ENCODE measurements around the gene CREB5.
A peak's percentile ranks its signal among the peaks of the same experiment; 100 is the strongest.

The CREB5 gene

DNA sequence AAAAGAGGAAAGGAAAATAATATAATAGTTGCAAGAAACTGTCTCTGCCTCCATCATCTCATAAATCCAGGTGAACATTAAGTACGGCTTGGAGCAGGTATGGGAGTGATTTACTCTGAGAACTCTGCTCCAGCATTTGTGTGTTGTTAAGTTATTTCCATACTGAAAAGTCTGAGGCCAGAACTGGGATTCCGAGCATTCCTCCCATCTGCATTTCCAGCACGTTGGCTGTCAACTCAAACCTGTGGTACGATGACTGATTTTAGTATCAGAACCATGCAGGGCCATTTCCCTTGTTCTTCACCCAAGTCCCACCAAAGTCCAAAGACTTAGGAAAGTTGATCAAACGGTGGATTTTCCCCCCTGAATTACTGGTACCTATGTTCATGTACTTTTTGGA, 104.9 kb downstream of the CREB5 start:
- DNase-seq, result no peak

DNA sequence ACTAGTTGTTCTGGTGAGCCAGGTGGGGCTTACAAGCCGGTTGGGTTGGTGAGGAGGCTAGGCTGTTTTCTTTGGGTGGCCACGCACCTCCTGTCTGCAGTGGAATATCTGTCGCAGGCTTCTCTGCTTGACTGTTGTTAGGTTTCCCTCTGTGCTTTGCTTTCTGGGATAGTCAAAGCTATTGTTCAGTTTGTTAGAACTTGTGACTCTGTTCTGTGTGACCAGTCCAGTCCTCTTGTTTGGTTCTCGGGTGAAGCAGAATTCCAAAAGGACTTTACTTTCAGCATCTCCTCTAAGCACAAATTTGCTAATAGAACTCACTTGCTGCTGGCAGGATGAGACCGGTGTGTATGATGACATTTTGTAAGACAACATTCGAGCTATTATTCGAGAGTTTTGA, 105.3 kb downstream of the CREB5 start:
- DNase-seq, result no peak

DNA sequence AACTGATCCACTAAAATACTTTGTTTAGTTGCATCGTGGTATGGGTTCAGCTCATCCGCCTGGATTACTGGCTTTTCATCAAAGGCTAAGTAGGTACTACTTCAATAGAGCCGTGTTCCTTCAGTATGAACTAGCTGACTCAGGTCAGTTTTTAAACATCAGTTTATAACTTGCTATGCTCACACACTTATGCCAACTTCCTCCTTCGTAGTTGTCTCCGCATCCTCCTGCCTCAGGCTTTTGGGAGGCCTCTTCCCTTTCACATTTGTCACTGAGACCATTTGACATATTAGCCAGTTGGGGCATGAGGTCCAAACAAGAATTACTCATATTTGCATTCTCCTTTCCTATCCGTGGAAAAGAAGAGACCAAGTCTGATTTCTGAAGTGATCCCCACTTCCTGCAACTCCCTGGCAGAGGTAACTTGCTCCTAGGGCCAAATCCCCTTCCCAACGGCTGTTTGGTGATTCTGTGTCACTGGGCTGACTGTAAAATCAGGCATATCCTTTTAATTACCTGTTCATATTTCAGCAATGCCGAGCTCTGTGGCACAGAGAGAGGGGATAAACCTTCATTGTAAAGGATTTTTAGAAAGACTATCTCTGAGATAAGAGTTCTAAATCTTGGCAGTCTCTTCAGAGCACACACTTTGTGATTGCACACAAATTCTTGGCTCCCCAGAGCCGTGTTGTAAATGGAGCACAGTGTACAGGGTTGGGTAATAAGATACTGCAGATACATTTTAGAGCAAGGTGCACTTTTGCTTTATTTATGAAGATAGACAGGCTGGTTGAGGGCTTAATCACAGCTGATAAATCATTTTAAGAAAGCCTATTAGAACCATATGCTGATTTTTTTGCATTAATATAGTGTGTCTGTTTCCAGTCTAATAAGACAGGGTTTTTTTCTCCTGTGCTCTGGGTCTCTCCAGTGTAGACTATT, 108.0 kb downstream of the CREB5 start:
- no peak for DNase-seq

DNA sequence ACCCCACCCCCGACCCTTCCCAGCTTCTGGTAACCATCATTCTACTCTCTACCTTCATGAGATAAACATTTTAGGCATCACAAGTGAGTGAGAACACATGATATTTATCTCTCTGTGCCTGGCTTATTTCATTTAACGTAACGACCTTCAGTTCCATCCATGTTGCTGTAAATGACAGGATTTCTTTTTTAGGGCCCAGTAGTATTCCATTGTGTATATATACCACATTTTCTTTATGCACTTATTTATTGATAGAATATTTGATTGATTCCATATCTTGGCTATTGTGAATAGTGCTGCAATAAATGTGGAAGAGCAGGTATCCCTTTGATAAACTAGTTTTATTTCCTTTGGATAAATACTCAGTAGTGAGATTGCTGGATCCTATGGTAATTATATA, 112.7 kb downstream of the CREB5 start:
- no peak for DNase-seq

DNA sequence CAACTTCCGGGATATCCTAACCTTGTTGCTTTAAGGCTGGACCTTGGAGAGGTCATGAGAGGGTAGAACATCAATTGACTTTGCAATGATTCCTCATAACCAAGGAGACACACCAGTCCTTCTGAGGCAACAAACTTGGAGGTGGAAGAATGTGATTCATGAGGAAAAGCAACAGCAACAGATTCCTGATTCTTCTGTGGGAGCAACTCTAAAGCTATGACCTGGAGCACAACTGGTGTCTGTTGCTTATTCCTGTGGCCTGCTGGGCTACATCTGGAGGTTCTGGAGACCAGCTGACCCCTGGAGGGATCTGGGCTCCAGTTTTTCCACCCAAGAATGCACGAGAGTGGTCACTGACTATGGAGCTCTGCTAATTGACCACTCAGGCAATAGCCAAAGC, 116.6 kb downstream of the CREB5 start:
- DNase-seq, result no peak

DNA sequence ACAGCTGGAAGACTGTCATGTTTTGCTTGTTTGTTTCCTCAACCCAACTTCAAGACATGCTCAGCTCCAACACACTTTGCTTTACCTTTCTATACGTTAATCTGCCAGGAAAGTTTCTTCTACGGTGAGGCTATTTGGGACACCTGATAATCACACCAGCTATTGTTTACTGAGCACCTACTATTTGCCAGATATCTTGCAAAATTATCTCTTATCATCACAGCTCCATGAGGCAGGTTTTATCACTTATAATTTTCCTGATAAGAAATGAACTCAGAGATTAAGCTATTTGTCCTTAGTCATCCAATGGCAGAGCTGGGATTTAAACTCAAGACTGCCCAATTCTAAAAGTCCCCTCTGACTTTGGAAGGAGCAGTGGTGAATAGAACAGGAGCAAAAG, 117.4 kb downstream of the CREB5 start:
- no peak for DNase-seq

DNA sequence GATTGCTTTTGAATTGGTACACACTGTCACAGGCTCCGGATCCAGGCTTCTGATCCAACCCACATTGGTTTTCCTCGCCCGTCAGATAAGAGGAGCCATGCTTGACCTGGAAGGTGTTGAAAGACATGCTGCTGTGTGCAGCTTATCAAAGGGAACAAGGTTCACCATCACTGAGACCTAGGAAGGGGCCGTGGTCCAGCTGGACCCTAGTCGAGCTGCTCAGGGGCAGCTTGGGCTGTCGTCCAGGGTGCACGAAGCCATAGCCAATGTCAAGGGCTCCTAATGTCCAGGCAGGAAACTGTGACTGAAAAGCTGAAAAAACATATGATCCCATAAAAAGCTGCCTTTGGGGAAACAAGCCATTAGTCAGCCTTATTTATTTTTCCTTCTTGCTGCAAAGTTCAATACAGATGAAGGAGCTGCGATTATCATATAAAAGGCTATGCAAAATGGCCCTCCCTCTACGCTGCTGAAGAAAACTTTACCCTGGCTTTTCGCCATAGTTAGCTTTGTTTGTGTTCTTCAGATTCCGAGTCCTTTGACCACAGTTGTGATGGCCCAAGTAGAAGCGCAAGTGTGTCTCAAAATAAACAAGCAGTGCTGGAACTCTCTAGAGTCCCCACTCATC, 118.0 kb downstream of the CREB5 start:
- DNase-seq, result no peak

DNA sequence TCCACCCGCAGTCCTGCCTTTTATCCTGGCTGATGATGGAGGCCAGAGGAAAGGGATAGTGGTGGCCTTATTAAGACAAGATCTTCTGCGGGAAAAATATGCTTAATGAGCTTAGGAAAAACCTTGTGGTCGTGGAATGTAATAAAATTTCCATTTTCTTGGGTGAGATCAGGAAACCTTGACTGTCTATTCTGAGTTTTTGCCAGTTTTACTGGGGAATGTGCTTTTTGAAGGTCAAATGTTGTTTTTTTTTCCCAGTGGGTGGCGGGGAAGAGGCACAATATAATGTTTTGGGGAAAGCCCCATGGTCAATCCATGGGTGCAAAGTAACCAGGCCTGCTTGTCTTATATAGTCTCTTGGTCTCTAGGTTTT, 118.5 kb downstream of the CREB5 start:
- no peak for DNase-seq

DNA sequence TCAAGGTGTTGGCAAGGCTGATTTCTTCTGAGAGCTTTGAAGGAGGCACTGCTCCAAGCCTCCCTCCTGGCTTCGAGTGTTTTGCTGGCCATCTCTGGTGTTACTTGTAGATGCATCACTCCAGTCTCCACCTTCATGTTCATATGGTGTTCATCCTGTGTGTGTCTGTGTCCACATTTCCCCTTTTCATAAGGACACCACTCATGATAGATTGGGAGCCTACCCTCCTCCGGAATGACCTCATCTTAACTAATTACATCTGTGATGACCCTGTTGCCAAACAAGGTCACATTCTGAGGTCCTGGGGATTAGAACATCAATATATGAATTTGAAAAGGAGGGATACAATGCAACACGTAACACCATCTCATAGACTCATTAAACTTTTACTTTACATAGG, 119.0 kb downstream of the CREB5 start:
- no peak for DNase-seq

DNA sequence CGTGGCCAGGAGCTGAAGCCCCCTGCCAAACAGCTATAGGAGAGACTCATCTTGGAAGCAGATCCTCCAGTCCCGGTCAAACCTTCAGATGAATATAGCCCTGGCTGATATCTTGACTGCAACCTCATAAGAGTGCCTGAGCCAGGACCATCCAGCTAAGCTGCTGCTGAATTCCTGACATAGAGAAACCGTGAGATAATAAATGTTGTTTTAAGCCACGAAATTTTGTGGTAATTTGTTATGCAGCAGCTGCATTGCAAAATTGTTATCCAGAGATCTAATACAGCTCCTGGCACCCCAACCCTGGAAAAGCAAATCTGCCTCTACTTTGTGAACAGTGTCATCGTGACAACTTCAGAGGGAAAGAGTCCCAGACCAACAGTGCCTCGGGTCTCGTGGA, 119.9 kb downstream of the CREB5 start:
- DNase-seq, result no peak

DNA sequence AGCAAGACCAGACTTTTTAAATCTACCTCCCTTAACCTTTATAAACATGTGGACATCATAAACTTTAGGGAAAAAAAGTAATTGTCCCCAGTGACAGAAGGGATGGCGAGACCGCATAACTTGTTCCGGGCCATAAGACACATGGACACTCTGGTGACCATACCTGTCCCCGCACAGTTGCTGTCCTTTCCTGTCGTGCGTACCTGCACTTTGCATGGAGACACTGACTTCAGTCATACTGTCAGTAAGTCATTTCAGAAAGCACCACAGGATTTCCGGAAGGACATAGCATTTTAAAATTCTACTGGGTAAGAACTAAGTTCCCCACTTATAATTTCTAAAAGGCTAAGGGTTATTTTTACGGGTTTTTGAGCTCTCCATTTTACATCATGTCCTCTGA, 120.9 kb downstream of the CREB5 start:
- no peak for DNase-seq

DNA sequence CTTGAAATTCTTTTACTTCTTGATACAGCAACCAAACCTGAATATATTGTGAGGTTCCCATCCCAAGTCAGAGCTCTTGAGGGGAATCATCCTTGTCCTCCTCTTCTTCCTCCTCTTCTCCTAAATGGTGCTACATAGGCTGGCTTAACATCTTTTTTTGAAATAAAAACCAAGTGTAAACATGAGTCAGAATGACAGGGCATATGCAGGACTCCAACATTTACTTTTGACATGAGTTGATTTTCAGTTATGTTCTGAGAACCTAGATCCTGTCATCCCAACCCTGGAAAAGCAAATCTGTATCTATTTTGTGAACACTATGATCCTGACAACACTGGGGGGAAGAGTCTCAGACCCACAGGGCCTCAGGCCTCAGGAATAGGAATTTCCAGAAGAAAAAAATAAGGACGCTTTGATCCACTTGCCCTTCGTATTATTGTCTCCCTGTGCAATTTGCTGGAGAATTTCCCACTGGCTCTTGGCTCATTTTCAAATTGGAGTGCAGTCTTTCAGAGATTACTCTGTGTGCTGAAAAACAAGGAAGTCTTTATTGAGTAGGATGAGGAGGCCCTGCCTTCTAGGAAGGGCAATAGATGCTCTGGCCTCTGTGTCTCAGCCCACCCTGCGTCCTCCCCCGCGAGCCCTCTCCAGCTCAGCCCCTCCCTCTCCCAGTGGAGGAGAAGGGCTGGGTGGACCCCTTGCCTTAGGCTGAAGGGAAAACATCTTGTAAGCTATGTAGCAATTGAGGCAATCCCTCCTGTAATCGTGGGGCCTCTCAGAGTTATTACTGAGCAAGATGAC, 121.6 kb downstream of the CREB5 start:
- DNase-seq, result peak; percentile 66

DNA sequence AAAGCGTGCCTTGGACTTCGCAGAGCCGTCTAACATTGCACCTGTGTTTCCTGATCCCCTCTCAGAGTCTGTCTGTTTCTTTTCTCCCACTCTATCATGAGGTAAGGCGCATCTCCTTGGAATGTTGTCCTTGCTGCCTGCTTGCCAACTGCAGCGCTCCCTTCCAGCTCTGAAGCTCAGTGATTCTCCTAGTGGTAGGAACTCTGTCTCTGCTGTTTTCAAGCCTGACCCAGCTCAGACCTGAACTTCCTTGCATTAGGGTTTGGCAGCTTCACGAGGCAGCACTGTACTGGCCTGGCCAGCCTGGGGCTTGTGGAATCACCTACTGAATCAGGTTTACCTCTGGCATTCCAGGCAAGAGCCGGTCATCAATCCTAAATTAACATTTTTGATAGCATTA, 123.9 kb downstream of the CREB5 start:
- DNase-seq, result no peak

DNA sequence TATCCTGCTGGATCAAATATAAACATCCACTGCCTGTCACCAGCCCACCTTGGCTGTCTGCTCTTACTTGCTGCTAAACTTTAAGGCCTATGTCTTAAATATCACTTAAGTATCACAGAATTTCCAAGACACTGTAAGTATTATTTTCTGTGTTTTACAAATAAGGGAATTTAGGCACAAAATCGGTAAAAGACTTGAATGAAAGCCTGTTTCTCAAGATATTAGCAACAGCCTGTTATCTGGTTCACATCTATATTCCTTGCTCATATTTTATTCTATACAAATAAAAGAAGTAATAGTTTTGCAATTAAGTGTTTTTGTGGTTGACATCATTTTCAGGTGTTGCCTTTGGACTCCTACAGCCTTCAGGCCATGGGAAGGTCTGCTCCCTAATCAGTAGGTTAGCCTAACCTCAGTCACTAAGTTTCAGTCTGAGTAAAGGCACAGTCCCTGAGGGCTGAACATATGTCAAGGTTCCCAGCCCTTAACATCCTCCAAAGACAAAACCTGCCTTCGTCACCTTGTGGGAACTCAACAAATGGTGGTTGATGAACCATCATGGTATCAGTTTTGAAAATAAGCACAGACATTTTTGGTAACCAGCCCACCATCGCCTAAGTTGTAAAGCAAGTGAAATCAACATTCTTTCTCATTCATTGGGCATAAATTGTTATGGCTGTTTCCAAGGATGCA, 127.1 kb downstream of the CREB5 start:
- DNase-seq, result no peak

DNA sequence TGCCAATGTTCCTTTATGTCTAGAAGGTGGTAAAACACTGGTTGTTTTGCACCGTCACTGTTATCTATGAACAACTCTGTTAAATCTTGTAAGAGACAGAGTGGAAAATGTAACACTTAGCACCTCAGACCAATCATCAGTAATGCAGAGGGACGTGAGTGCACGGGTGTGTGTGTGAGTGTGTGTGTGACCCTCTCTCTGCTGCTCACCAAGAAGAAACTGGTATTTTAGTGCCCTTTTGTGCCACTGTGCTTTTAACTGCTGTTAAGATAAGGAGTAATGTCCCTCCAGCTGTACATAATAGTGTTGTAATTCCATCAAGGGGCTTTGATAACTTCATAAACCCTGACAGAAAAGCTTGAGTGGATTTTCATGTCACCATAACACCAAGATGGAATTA, 130.1 kb downstream of the CREB5 start:
- DNase-seq, result no peak

DNA sequence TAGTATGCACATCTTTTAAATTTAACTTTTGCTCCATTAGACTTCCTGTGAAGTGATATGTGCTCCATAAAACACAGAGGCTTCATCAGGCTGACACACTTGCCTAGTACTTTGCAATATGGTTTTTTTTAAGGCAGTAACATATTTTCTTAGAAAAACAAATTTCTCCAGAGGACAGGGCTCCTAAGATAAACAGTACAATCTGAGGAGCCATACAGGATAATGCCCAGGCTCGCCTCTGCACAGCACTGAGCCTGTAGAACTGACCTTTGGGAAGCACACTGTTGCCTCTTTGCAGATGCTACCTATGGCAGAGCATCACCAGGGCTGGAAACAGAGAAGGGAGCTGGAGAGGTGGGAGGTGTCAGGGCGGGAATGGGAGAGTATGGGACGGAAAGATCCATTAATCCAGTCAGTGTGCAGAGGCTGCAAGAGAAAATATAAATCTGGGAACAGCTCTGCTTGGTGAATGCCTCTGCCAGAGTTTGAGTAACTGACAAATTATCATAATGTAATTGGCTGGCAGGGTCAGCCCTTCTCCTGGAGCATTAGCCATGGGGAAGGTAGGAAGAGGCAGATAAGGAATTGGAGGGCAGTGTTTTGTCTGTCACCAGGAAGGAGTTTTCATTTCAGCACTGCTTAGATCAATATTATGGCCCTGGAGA, 132.3 kb downstream of the CREB5 start:
- DNase-seq, result no peak

DNA sequence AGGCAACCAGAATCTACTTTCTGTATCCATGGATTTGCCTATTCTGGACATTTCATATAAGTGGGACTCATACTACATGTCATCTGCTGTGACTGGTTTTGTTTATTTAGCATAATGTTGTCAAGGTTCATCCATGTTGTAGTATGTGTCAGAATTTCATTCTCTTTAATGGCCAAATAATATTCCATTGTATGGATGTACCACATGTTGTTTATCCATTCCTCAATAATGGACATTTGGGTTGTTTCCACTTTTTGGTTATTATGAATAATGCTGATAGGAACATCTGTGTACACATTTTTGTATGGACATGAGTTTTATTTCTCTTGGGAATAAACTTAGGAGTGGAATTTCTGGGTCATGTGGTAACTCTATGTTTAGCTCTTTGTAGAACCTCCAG, 133.7 kb downstream of the CREB5 start:
- no peak for DNase-seq

DNA sequence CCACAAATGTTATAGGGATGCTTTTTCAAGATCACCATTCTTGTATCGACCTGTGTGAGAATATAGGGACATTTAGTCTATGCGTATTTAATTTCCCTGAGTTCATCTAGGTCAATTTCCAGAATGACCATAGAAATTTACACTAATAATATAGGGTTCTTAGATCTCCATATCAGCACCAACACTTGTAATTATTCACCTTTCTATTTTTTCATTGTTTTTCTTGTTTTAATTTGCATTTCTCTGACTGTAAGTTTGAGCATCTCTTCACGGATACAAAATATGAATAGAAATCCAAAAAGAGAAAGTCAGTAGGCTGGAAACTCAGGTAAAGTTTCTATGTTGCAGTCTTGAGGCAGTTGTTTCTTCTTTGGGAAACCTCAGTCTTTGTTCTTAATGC, 134.8 kb downstream of the CREB5 start:
- no peak for DNase-seq

DNA sequence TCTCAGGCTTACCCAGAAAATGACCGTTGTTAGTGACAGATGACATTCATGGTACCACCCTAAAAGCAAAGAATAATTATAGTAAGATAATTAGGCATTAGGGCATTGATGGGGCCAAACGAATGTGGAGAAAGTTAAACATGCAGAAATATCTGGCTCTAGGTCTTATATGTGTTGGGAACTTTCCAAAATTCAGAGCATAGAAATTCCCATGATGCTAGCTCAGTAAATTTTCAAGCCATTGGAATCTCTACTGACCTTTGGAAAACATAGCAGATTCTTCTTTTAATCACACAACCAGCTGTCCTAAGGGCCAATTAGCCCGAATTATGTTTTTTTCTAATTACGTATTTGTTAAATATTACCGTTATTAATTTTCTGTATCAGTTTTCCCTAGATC, 136.1 kb downstream of the CREB5 start:
- no peak for DNase-seq

DNA sequence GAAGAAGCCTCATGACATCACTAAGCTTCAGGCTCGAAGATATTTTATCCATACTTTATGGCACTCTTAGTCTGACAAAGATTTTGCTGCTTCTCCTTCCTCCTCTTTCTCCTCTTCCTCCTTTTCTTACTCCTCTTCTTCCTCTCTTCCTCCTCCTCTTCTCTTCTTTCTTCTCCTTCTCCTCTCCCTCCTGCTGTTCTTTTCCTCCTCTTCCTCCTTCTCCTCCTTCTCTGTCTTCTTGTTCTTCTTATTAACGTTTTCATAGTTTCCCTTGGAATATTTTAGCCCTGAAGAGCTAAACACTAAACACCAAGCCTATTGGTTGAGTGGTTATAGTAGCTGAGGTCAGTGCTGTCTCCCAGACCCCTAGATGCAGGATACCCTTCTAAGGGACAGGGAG, 137.7 kb downstream of the CREB5 start:
- DNase-seq, result no peak

DNA sequence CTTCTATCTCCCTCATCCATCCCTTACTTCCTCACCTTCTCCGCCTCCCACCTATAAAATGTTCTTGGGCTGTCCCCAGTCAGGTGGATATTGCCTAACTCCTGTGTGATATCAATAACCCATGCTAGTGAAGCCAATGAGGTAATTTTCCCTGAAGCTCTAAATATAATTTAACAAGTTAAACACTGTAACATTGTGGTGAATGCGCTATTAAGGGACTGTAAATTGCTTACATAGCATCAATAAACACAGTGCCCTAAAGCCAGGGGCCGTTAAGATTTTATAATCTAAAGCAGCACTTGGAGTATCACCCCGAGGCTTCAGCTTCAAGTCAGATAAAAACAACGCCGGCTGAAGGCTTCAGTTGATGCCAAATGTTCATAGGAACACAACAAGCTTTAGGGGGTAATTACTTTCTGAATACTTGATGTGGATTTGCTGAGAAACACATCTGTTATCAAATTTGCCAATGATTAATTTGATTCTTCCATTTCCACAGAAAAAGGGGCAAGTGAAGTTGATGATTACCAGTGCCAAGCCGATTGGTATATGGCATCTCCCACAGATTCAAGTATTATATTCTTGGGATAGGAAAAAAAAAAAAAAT, 138.4 kb downstream of the CREB5 start:
- no peak for DNase-seq

DNA sequence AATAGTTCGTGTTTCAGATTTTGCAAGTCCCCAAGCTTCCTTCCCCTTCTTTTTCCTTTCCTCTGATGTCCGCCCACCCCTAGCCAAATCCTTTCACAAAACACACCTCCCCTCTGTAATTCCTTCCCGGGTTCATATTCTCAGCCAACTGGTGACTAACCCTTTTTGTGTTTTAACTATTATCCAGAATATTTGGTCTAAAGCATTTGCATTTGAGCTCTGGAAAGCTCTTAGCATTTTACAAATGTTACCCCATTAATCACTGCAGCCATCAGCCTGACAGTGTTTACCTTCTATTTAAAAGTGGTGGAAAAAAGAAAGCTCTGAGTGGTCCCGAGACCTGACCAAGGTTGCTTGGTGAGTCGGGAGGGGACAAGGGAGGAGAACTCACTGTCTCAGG, 139.0 kb downstream of the CREB5 start:
- DNase-seq, result peak; percentile 39

All from eye (tissue), 1 donor.